Parathyroid adenoma (tissue), 2 donors: Measurements from ENCODE around the gene PSRC1.

Source experiments
- H2AFZ ChIP-seq: fragments of 300-600 bp; sonication (generic); one replicate; pipeline ENCODE4 v1.7.0; 2017; ENCODE audit warnings: antibody characterized with exemption, mild to moderate bottlenecking
- H3K27ac ChIP-seq: fragments of 300-600 bp; sonication (generic); one replicate; pipeline ENCODE4 v1.7.0; 2017
- H3K27me3 ChIP-seq: fragments of 300-600 bp; sonication (generic); one replicate; pipeline ENCODE4 v1.7.0; 2017; ENCODE audit warnings: low read length; ENCODE audit not compliant: control insufficient read depth, insufficient read depth
- H3K36me3 ChIP-seq: fragments of 300-600 bp; sonication (generic); one replicate; pipeline ENCODE4 v1.7.0; 2017; ENCODE audit warnings: low read length; ENCODE audit not compliant: control insufficient read depth, insufficient read depth
- H3K4me1 ChIP-seq: fragments of 300-600 bp; sonication (generic); one replicate; pipeline ENCODE4 v1.7.0; 2017; ENCODE audit warnings: control low read depth
- H3K4me2 ChIP-seq: fragments of 300-600 bp; sonication (generic); one replicate; pipeline ENCODE4 v1.7.0; 2017; ENCODE audit warnings: low read length
- H3K4me3 ChIP-seq: fragments of 300-600 bp; sonication (generic); one replicate; pipeline ENCODE4 v1.7.0; 2017; ENCODE audit warnings: low read depth, low read length
- H3K79me2 ChIP-seq: fragments of 300-600 bp; sonication (generic); one replicate; pipeline ENCODE4 v1.7.0; 2017; ENCODE audit warnings: control low read depth
- H3K9ac ChIP-seq: fragments of 300-600 bp; sonication (generic); one replicate; pipeline ENCODE4 v1.7.0; 2017; ENCODE audit warnings: mild to moderate bottlenecking
- H3K9me3 ChIP-seq: fragments of 300-600 bp; sonication (generic); one replicate; pipeline ENCODE4 v1.7.0; 2017; ENCODE audit warnings: low read length; ENCODE audit not compliant: control insufficient read depth
- CTCF ChIP-seq: fragments of 300-600 bp; sonication (generic); IDR thresholded peaks from one replicate; pipeline ENCODE4 v1.7.0; 2017; ENCODE audit warnings: antibody characterized with exemption, mild to moderate bottlenecking
- donor health status: primary hyperparathyroidism.

The PSRC1 gene

GRCh38 chr1:109283748-109284600 lies 1.0 kb upstream of the PSRC1 start:
- peak overlapping the region; percentile 79 for H3K27ac ChIP-seq
- no peaks in the 10 kb centered on the region for H3K79me2 ChIP-seq
- no peaks in the 10 kb centered on the region for H3K36me3 ChIP-seq
- H3K4me2 ChIP-seq, result peak overlapping the region; percentile 99
- peak overlapping the region; percentile 73 for H3K4me3 ChIP-seq
- no peaks in the 10 kb centered on the region for H3K9me3 ChIP-seq
- TF ChIP-seq CTCF, result no peak
- no peaks in the 10 kb centered on the region for H3K4me1 ChIP-seq
- peak overlapping the region; percentile 11 for H3K9ac ChIP-seq
- peak overlapping the region; percentile 89 for H2AFZ ChIP-seq
- no peaks in the 10 kb centered on the region for H3K27me3 ChIP-seq

GRCh38 chr1:109282497-109282951 lies 421 bp downstream of the PSRC1 start:
- no peak overlapping the region for H3K9ac ChIP-seq
- no peak overlapping the region for H3K27ac ChIP-seq
- H3K4me2 ChIP-seq, result peak overlapping the region; percentile 99
- H3K9me3 ChIP-seq, result no peaks in the 10 kb centered on the region
- no peaks in the 10 kb centered on the region for H3K36me3 ChIP-seq
- no peaks in the 10 kb centered on the region for H3K27me3 ChIP-seq
- peak overlapping the region; percentile 89 for H2AFZ ChIP-seq
- no peaks in the 10 kb centered on the region for H3K4me1 ChIP-seq
- no peaks in the 10 kb centered on the region for H3K79me2 ChIP-seq
- no peak for TF ChIP-seq CTCF
- peak overlapping the region; percentile 73 for H3K4me3 ChIP-seq

GRCh38 chr1:109281680-109282496 lies 1.1 kb downstream of the PSRC1 start:
- Histone ChIP-seq H3K36me3 (no peaks in the 10 kb centered on the region), H3K4me3 (no peak overlapping the region), H3K9me3 (no peaks in the 10 kb centered on the region), H3K79me2 (no peaks in the 10 kb centered on the region), H3K27me3 (no peaks in the 10 kb centered on the region), H3K4me2 (peak overlapping the region; percentile 99), H3K4me1 (peaks cover 3% of the 10 kb centered on the region), H2AFZ (no peak overlapping the region), H3K27ac (no peak overlapping the region), H3K9ac (no peak overlapping the region)
- no peak for TF ChIP-seq CTCF

GRCh38 chr1:109280862-109281261 lies 2.1 kb downstream of the PSRC1 start:
- Histone ChIP-seq H3K36me3 (no peaks in the 10 kb centered on the region), H3K4me2 (no peak overlapping the region), H3K9me3 (no peaks in the 10 kb centered on the region), H3K4me3 (no peak overlapping the region), H3K27me3 (no peaks in the 10 kb centered on the region), H3K9ac (no peak overlapping the region), H3K79me2 (no peaks in the 10 kb centered on the region), H3K27ac (no peak overlapping the region), H3K4me1 (peaks cover 3% of the 10 kb centered on the region), H2AFZ (no peak overlapping the region)
- TF ChIP-seq CTCF, result no peak
